ENCODE results near the gene AP3D1.

- TF ChIP-seq POLR2AphosphoS5 (IDR thresholded peaks at IDR 0.05; ENCODE audit: low read depth, low read length) (no peak), POLR2A (IDR thresholded peaks at IDR 0.05; ENCODE audit: low read depth, low read length) (no peak), TAF1 (IDR thresholded peaks at IDR 0.05; ENCODE audit: low read depth, low read length) (no peak)
These were observed 52.3 kb downstream of the AP3D1 start for GRCh38 chr19:2099054-2099501.

Data from GM12891 (cell line).